Non-pigmented ciliary epithelial cell (primary cell): ENCODE measurements around the gene STEEP1.
A peak's percentile ranks its signal among the peaks of the same experiment; 100 is the strongest.
"Not testable (repeated sequence)": the region's sequence is repeated elsewhere in the genome, so short reads cannot be mapped to it uniquely, and the experiment has no call there.

Experiments used
- DNase-seq: peaks from one replicate; pipeline ENCODE4 v3.0.0-alpha.2; 2010; ENCODE audit warnings: low read depth

STEEP1 gene

GRCh38 chrX:119529345-119530276 is 35.6 kb downstream of the STEEP1 start:
- DNase-seq: no peak

- DNase-seq: no peak
Measured at GRCh38 chrX:119523664-119524184, 41.5 kb downstream of the STEEP1 start.

GRCh38 chrX:119521246-119521645 is 44.0 kb downstream of the STEEP1 start:
- no peak for DNase-seq

- DNase-seq: no peak
Measured at GRCh38 chrX:119518371-119518770, 46.8 kb downstream of the STEEP1 start.

- peak; percentile 10 for DNase-seq
Measured at GRCh38 chrX:119516157-119516702, 49.0 kb downstream of the STEEP1 start.

- DNase-seq: peak; percentile 6
Measured at GRCh38 chrX:119512146-119512800, 52.9 kb downstream of the STEEP1 start.

- no peak for DNase-seq
Measured at GRCh38 chrX:119507206-119507605, 58.0 kb downstream of the STEEP1 start.

- no peak for DNase-seq
Measured at GRCh38 chrX:119505945-119506344, 59.3 kb downstream of the STEEP1 start.

GRCh38 chrX:119505145-119505544 is 60.1 kb downstream of the STEEP1 start:
- DNase-seq: not testable (repeated sequence)

- DNase-seq: no peak
Measured at GRCh38 chrX:119503484-119503861, 61.7 kb downstream of the STEEP1 start.

GRCh38 chrX:119502727-119503483 is 62.3 kb downstream of the STEEP1 start:
- DNase-seq: no peak

- DNase-seq: no peak
Measured at GRCh38 chrX:119501511-119502148, 63.6 kb downstream of the STEEP1 start.

GRCh38 chrX:119500061-119500800 is 65.0 kb downstream of the STEEP1 start:
- no peak for DNase-seq

- no peak for DNase-seq
Measured at GRCh38 chrX:119497185-119497584, 68.0 kb downstream of the STEEP1 start.

- no peak for DNase-seq
Measured at GRCh38 chrX:119495734-119496726, 69.2 kb downstream of the STEEP1 start.

- not testable (repeated sequence) for DNase-seq
Measured at GRCh38 chrX:119493851-119494495, 71.2 kb downstream of the STEEP1 start.

GRCh38 chrX:119492463-119492862 is 72.7 kb downstream of the STEEP1 start:
- DNase-seq: no peak

GRCh38 chrX:119489212-119490074 is 75.8 kb downstream of the STEEP1 start:
- no peak for DNase-seq
